Dendritic cell treated with granulocyte-macrophage colony-stimulating factor and Interleukin-4, amounts not matched to agents 40 ng/mL and 50 ng/mL, for 4 days (primary cell): ENCODE results near the gene KLK4.
"Not testable (repeated sequence)": the region's sequence is repeated elsewhere in the genome, so short reads cannot be mapped to it uniquely, and the experiment has no call there.

Source experiments
- H3K27ac Mint-ChIP-seq: one replicate; pipeline ENCODE4 v1.8.0; 2022; ENCODE audit warnings: mild to moderate bottlenecking, mixed read lengths
- H3K27me3 Mint-ChIP-seq: one replicate; pipeline ENCODE4 v1.8.0; 2022; ENCODE audit warnings: mild to moderate bottlenecking, mixed read lengths
- H3K36me3 Mint-ChIP-seq: one replicate; pipeline ENCODE4 v1.8.0; 2022; ENCODE audit warnings: low read depth, mixed read lengths
- H3K4me1 Mint-ChIP-seq: one replicate; pipeline ENCODE4 v1.8.0; 2022; ENCODE audit warnings: low read depth, mixed read lengths
- H3K4me3 Mint-ChIP-seq: one replicate; pipeline ENCODE4 v1.8.0; 2022; ENCODE audit warnings: mild to moderate bottlenecking, moderate library complexity, mixed read lengths
- H3K9me3 Mint-ChIP-seq: one replicate; pipeline ENCODE4 v1.8.0; 2022; ENCODE audit warnings: mixed read lengths
- intact Hi-C: fragments of 100-400 bp; cut with micrococcal nuclease; formaldehyde crosslinking; loops from one replicate; pipeline ENCODE4 v1.15.0; 2022

The KLK4 gene

GRCh38 chr19:50902640-50903039 lies 8.6 kb downstream of the KLK4 start:
- intact Hi-C loops, result no loop called here
- Mint-ChIP-seq H3K4me3 (no peak overlapping the region), H3K36me3 (no peaks in the 10 kb centered on the region), H3K4me1 (no peaks in the 10 kb centered on the region), H3K27ac (no peak overlapping the region), H3K9me3 (no peaks in the 10 kb centered on the region), H3K27me3 (peaks cover 25% of the 10 kb centered on the region)

- Mint-ChIP-seq H3K4me1 (no peaks in the 10 kb centered on the region), H3K4me3 (no peak overlapping the region), H3K36me3 (no peaks in the 10 kb centered on the region), H3K27ac (no peak overlapping the region), H3K27me3 (peaks cover 14% of the 10 kb centered on the region), H3K9me3 (no peaks in the 10 kb centered on the region)
- intact Hi-C loops, result no loop called here
These were observed 11.6 kb downstream of the KLK4 start for GRCh38 chr19:50899569-50899968.

GRCh38 chr19:50898018-50898417 lies 13.2 kb downstream of the KLK4 start:
- H3K27ac Mint-ChIP-seq, result no peak overlapping the region
- no peaks in the 10 kb centered on the region for H3K36me3 Mint-ChIP-seq
- no peaks in the 10 kb centered on the region for H3K4me1 Mint-ChIP-seq
- peaks cover 14% of the 10 kb centered on the region for H3K27me3 Mint-ChIP-seq
- intact Hi-C loops, result no loop called here
- H3K4me3 Mint-ChIP-seq, result no peak overlapping the region
- H3K9me3 Mint-ChIP-seq, result no peaks in the 10 kb centered on the region

GRCh38 chr19:50897612-50898011 lies 13.6 kb downstream of the KLK4 start:
- Mint-ChIP-seq H3K36me3 (no peaks in the 10 kb centered on the region), H3K4me3 (no peak overlapping the region), H3K9me3 (no peaks in the 10 kb centered on the region), H3K27me3 (peaks cover 13% of the 10 kb centered on the region), H3K27ac (no peak overlapping the region), H3K4me1 (no peaks in the 10 kb centered on the region)
- intact Hi-C loops, result no loop called here

- H3K4me3 Mint-ChIP-seq, result no peak overlapping the region
- no peaks in the 10 kb centered on the region for H3K36me3 Mint-ChIP-seq
- H3K4me1 Mint-ChIP-seq, result no peaks in the 10 kb centered on the region
- intact Hi-C loops, result no loop called here
- no peak overlapping the region for H3K27ac Mint-ChIP-seq
- H3K27me3 Mint-ChIP-seq, result peaks cover 13% of the 10 kb centered on the region
- H3K9me3 Mint-ChIP-seq, result no peaks in the 10 kb centered on the region
These were observed 14.0 kb downstream of the KLK4 start for GRCh38 chr19:50897191-50897607.

GRCh38 chr19:50896591-50897190 lies 14.5 kb downstream of the KLK4 start:
- no peaks in the 10 kb centered on the region for H3K9me3 Mint-ChIP-seq
- peaks cover 13% of the 10 kb centered on the region for H3K27me3 Mint-ChIP-seq
- H3K4me3 Mint-ChIP-seq, result no peak overlapping the region
- intact Hi-C loops, result no loop called here
- H3K27ac Mint-ChIP-seq, result no peak overlapping the region
- no peaks in the 10 kb centered on the region for H3K36me3 Mint-ChIP-seq
- H3K4me1 Mint-ChIP-seq, result no peaks in the 10 kb centered on the region

GRCh38 chr19:50896089-50896590 lies 15.1 kb downstream of the KLK4 start:
- intact Hi-C loops, H3K4me3 Mint-ChIP-seq, H3K9me3 Mint-ChIP-seq, H3K4me1 Mint-ChIP-seq, H3K27ac Mint-ChIP-seq, H3K36me3 Mint-ChIP-seq: not testable (repeated sequence)
- H3K27me3 Mint-ChIP-seq, result peaks cover 13% of the 10 kb centered on the region

GRCh38 chr19:50894478-50895356 lies 16.5 kb downstream of the KLK4 start:
- Mint-ChIP-seq H3K4me3 (no peak overlapping the region), H3K36me3 (no peaks in the 10 kb centered on the region), H3K4me1 (no peaks in the 10 kb centered on the region), H3K9me3 (no peaks in the 10 kb centered on the region), H3K27me3 (peaks cover 10% of the 10 kb centered on the region), H3K27ac (no peak overlapping the region)
- intact Hi-C loops, result no loop called here

GRCh38 chr19:50893047-50893736 lies 18.0 kb downstream of the KLK4 start:
- no peak overlapping the region for H3K27ac Mint-ChIP-seq
- H3K9me3 Mint-ChIP-seq, result no peaks in the 10 kb centered on the region
- H3K4me1 Mint-ChIP-seq, result no peaks in the 10 kb centered on the region
- H3K27me3 Mint-ChIP-seq, result peaks cover 11% of the 10 kb centered on the region
- H3K36me3 Mint-ChIP-seq, result no peaks in the 10 kb centered on the region
- intact Hi-C loops, result no loop called here
- no peak overlapping the region for H3K4me3 Mint-ChIP-seq

GRCh38 chr19:50891253-50891625 lies 20.0 kb downstream of the KLK4 start:
- no peaks in the 10 kb centered on the region for H3K36me3 Mint-ChIP-seq
- intact Hi-C loops, result no loop called here
- H3K4me3 Mint-ChIP-seq, result no peak overlapping the region
- peaks cover 11% of the 10 kb centered on the region for H3K27me3 Mint-ChIP-seq
- H3K4me1 Mint-ChIP-seq, result no peaks in the 10 kb centered on the region
- H3K9me3 Mint-ChIP-seq, result no peaks in the 10 kb centered on the region
- no peak overlapping the region for H3K27ac Mint-ChIP-seq

- no peaks in the 10 kb centered on the region for H3K36me3 Mint-ChIP-seq
- H3K27ac Mint-ChIP-seq, result no peak overlapping the region
- no peaks in the 10 kb centered on the region for H3K4me1 Mint-ChIP-seq
These were observed 20.6 kb downstream of the KLK4 start for GRCh38 chr19:50890422-50891252.

GRCh38 chr19:50889638-50890037 lies 21.6 kb downstream of the KLK4 start:
- H3K27ac Mint-ChIP-seq, result no peak overlapping the region
- no peaks in the 10 kb centered on the region for H3K9me3 Mint-ChIP-seq
- H3K27me3 Mint-ChIP-seq, result peaks cover 10% of the 10 kb centered on the region
- no peaks in the 10 kb centered on the region for H3K4me1 Mint-ChIP-seq
- no peaks in the 10 kb centered on the region for H3K36me3 Mint-ChIP-seq
- intact Hi-C loops, result no loop called here
- no peak overlapping the region for H3K4me3 Mint-ChIP-seq

More at GRCh38 chr19:50890422-50891252, 20.6 kb downstream of the KLK4 start:
- no peaks in the 10 kb centered on the region for H3K9me3 Mint-ChIP-seq
- no peak overlapping the region for H3K4me3 Mint-ChIP-seq
- peaks cover 10% of the 10 kb centered on the region for H3K27me3 Mint-ChIP-seq
- intact Hi-C loops, result no loop called here

- no peak overlapping the region for H3K27ac Mint-ChIP-seq
- intact Hi-C loops, result no loop called here
- H3K36me3 Mint-ChIP-seq, result no peaks in the 10 kb centered on the region
- no peaks in the 10 kb centered on the region for H3K4me1 Mint-ChIP-seq
- H3K4me3 Mint-ChIP-seq, result no peak overlapping the region
- peaks cover 11% of the 10 kb centered on the region for H3K27me3 Mint-ChIP-seq
- no peaks in the 10 kb centered on the region for H3K9me3 Mint-ChIP-seq
These were observed 29.0 kb downstream of the KLK4 start for GRCh38 chr19:50882188-50882587.
